Measurements from ENCODE around the gene SMCO4. TPM values are rescaled to one million over a fixed set of nuclear protein-coding genes. Genes with fewer than 3 reads are reported as not detected.

The SMCO4 gene
- total RNA-seq, 3 donors from 2014 or later (not counting 1 experiment from before 2014, with no cell fraction given) = 2.7 to 4.6 (median 3.6) TPM

GRCh38 chr11:93492464-93493251, 50.5 kb downstream of the SMCO4 start:
- no peaks in the 10 kb centered on the region for H3K36me3 Mint-ChIP-seq
- TF ChIP-seq CTCF (IDR thresholded peaks at IDR 0.05) = no peak
- DNase-seq = no peak
- H3K4me1 Mint-ChIP-seq = no peaks in the 10 kb centered on the region
- ATAC-seq = no peak
- no peaks in the 10 kb centered on the region for H3K9me3 Mint-ChIP-seq
- H3K27me3 Mint-ChIP-seq (ENCODE audit: low read depth in 2 of 2) = no peaks in the 10 kb centered on the region
- Histone ChIP-seq H3K4me1 (ENCODE audit: control insufficient read depth, insufficient read depth, low read length) (no peaks in the 10 kb centered on the region), H3K27ac (ENCODE audit: low read length) (no peak overlapping the region), H3K4me3 (ENCODE audit: low read length) (no peak overlapping the region), H3K9me3 (ENCODE audit: control insufficient read depth, insufficient read depth, low read length) (no peaks in the 10 kb centered on the region), H3K27me3 (ENCODE audit: control insufficient read depth, insufficient read depth, low read length) (no peaks in the 10 kb centered on the region), H3K36me3 (ENCODE audit: control insufficient read depth, insufficient read depth, low read length) (no peaks in the 10 kb centered on the region)
- intact Hi-C loops (cut with micrococcal nuclease) = no loop called here
- no peak overlapping the region for H3K4me3 Mint-ChIP-seq
- 95% methylated on average over 8 of the region's 8 CpGs for WGBS (ENCODE audit: insufficient coverage)
- no peak overlapping the region for H3K27ac Mint-ChIP-seq

- no peak overlapping the region for H3K27ac ChIP-seq (ENCODE audit: low read length)
- ATAC-seq (no peak), DNase-seq (no peak)
- H3K4me3 Mint-ChIP-seq = no peak overlapping the region
- H3K4me1 ChIP-seq (ENCODE audit: control insufficient read depth, insufficient read depth, low read length) = no peaks in the 10 kb centered on the region
- H3K27ac Mint-ChIP-seq = no peak overlapping the region
- H3K9me3 Mint-ChIP-seq = no peaks in the 10 kb centered on the region
- H3K4me3 ChIP-seq (ENCODE audit: low read length) = no peak overlapping the region
- no peaks in the 10 kb centered on the region for H3K4me1 Mint-ChIP-seq
- intact Hi-C loops (cut with micrococcal nuclease) = no loop called here
- no peaks in the 10 kb centered on the region for H3K27me3 Mint-ChIP-seq (ENCODE audit: low read depth in 2 of 2)
- no peak for TF ChIP-seq CTCF (IDR thresholded peaks at IDR 0.05)
- no peaks in the 10 kb centered on the region for H3K36me3 ChIP-seq (ENCODE audit: control insufficient read depth, insufficient read depth, low read length)
- no peaks in the 10 kb centered on the region for H3K9me3 ChIP-seq (ENCODE audit: control insufficient read depth, insufficient read depth, low read length)
- 80% methylated on average over 5 of the region's 5 CpGs for WGBS (ENCODE audit: insufficient coverage)
- no peaks in the 10 kb centered on the region for H3K27me3 ChIP-seq (ENCODE audit: control insufficient read depth, insufficient read depth, low read length)
- H3K36me3 Mint-ChIP-seq = no peaks in the 10 kb centered on the region
Measured at GRCh38 chr11:93491973-93492372, 51.2 kb downstream of the SMCO4 start.

GRCh38 chr11:93490996-93491618, 52.1 kb downstream of the SMCO4 start:
- 85% methylated on average over 4 of the region's 5 CpGs for WGBS (ENCODE audit: insufficient coverage)
- Mint-ChIP-seq H3K36me3 (no peaks in the 10 kb centered on the region), H3K4me3 (no peak overlapping the region), H3K27me3 (ENCODE audit: low read depth in 2 of 2) (no peaks in the 10 kb centered on the region), H3K27ac (no peak overlapping the region), H3K9me3 (no peaks in the 10 kb centered on the region), H3K4me1 (no peaks in the 10 kb centered on the region)
- Histone ChIP-seq H3K36me3 (ENCODE audit: control insufficient read depth, insufficient read depth, low read length) (no peaks in the 10 kb centered on the region), H3K27ac (ENCODE audit: low read length) (no peak overlapping the region), H3K27me3 (ENCODE audit: control insufficient read depth, insufficient read depth, low read length) (no peaks in the 10 kb centered on the region), H3K4me3 (ENCODE audit: low read length) (no peak overlapping the region), H3K9me3 (ENCODE audit: control insufficient read depth, insufficient read depth, low read length) (no peaks in the 10 kb centered on the region), H3K4me1 (ENCODE audit: control insufficient read depth, insufficient read depth, low read length) (no peaks in the 10 kb centered on the region)
- no peak for TF ChIP-seq CTCF (IDR thresholded peaks at IDR 0.05)
- ATAC-seq = no peak
- DNase-seq = no peak
- intact Hi-C loops (cut with micrococcal nuclease) = no loop called here
